Chondrocyte (in vitro differentiated cells): Measurements from ENCODE around the gene INTS1. TPM values are rescaled to one million over a fixed set of nuclear protein-coding genes. Genes with fewer than 3 reads are reported as not detected.

Source experiments
- DNase-seq: peaks from one replicate; pipeline ENCODE4 v3.0.0; 2021; ENCODE audit warnings: mixed read lengths, low spot score
- H3K27ac Mint-ChIP-seq: one replicate; pipeline ENCODE4 v1.8.0; 2021; ENCODE audit warnings: mild to moderate bottlenecking, moderate library complexity, mixed read lengths; ENCODE audit not compliant: unreplicated experiment
- H3K27me3 Mint-ChIP-seq: 2 replicates; pipeline ENCODE4 v1.8.0; 2021; ENCODE audit warnings: low read depth, mixed read lengths
- H3K36me3 Mint-ChIP-seq: 2 replicates; pipeline ENCODE4 v1.8.0; 2021; ENCODE audit warnings: low read depth, mixed read lengths
- H3K4me1 Mint-ChIP-seq: 2 replicates; pipeline ENCODE4 v1.8.0; 2021; ENCODE audit warnings: low read depth, mild to moderate bottlenecking, mixed read lengths
- H3K4me3 Mint-ChIP-seq: one replicate; pipeline ENCODE4 v1.8.0; 2021; ENCODE audit warnings: mild to moderate bottlenecking, moderate library complexity, mixed read lengths; ENCODE audit not compliant: unreplicated experiment
- H3K9me3 Mint-ChIP-seq: 2 replicates; pipeline ENCODE4 v1.8.0; 2021; ENCODE audit warnings: low read depth, mixed read lengths
- total RNA-seq: library from RNA; stranded (reverse); gene quantifications from 3 replicates; pipeline ENCODE4 v1.2.1, GENCODE V29; 2021
- TF ChIP-seq, protein P1 (sequence below): fragments of 200-600 bp; sonication (generic); IDR thresholded peaks from 2 replicates; pipeline ENCODE4 v1.5.0; 2021; ENCODE audit warnings: antibody characterized with exemption, mild to moderate bottlenecking, moderate library complexity

The INTS1 gene
- total RNA-seq, 1 donor from 2014 or later, result 80.4 TPM

DNA sequence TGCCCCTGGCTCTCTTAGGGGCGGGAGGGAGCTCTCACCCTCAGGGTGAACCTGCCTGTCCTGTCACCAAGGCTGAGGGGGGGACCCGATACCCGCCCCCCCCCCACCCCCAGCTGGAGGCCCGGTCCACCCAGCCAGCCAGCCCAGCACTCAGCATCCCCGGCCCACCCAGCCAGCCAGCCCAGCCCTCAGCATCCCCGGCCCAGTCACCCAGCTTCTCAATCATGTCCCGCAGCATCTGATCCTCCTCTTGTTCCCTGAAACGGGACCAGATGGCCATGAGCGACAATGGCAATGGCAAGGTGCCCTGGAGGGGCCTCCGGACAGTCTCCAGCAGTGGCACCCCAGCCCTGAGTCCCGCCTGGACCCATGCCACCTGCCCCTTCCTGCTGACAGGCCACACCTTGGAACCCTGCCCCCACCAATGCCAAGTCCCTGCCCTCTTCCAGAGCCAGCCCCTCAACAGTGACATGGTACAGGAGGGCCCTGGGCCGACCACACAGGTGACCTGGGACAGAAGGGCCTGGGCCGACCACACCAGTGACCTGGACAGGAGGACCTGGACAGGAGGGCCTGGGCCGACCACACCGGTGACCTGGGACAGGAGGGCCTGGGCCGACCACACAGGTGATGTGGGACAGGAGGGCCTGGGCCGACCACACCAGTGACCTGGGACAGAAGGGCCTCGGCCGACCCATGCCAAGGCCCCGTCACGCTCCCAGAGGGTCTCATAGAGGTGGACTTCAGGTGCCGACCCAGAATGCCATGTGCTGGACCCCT lies 69.1 kb downstream of the INTS1 start:
- TF ChIP-seq, protein P1, sequence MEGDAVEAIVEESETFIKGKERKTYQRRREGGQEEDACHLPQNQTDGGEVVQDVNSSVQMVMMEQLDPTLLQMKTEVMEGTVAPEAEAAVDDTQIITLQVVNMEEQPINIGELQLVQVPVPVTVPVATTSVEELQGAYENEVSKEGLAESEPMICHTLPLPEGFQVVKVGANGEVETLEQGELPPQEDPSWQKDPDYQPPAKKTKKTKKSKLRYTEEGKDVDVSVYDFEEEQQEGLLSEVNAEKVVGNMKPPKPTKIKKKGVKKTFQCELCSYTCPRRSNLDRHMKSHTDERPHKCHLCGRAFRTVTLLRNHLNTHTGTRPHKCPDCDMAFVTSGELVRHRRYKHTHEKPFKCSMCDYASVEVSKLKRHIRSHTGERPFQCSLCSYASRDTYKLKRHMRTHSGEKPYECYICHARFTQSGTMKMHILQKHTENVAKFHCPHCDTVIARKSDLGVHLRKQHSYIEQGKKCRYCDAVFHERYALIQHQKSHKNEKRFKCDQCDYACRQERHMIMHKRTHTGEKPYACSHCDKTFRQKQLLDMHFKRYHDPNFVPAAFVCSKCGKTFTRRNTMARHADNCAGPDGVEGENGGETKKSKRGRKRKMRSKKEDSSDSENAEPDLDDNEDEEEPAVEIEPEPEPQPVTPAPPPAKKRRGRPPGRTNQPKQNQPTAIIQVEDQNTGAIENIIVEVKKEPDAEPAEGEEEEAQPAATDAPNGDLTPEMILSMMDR, result no peak
- Mint-ChIP-seq H3K27me3 (peaks cover 1% of the 10 kb centered on the region), H3K4me1 (peaks cover 6% of the 10 kb centered on the region), H3K36me3 (peaks cover 13% of the 10 kb centered on the region), H3K27ac (no peak overlapping the region), H3K9me3 (no peaks in the 10 kb centered on the region), H3K4me3 (no peak overlapping the region)
- DNase-seq, result no peak

DNA sequence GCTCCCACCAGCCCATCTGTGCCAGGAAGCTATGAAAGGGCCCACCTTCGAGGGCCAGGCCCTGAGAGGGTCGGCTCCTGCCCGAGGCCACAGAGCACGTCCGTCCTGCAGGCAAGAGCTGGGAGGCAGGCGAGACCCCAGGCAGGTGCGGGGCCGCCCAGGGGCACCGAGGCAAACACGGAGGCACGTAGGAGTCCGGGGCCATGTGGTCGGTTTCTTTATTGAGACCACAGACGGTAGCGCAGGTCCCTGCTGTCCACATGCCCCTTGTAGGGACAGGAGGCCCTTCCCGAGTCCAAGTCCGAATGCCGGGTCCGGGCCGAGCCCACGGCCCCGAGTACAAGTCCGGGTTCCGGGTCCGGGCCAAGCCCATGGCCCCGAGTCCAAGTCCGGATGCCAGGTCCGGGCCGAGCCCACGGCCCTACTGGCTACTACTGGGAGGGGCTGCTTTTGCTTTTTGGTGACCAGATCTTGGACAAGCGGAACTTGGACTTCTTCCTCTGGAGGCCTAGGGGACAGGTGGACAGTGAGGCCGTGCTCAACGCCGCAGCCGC lies 69.9 kb downstream of the INTS1 start:
- Mint-ChIP-seq H3K27me3 (peaks cover 1% of the 10 kb centered on the region), H3K27ac (no peak overlapping the region), H3K4me1 (peaks cover 6% of the 10 kb centered on the region), H3K36me3 (peaks cover 10% of the 10 kb centered on the region), H3K4me3 (no peak overlapping the region), H3K9me3 (no peaks in the 10 kb centered on the region)
- TF ChIP-seq, protein P1, result no peak
- no peak for DNase-seq

DNA sequence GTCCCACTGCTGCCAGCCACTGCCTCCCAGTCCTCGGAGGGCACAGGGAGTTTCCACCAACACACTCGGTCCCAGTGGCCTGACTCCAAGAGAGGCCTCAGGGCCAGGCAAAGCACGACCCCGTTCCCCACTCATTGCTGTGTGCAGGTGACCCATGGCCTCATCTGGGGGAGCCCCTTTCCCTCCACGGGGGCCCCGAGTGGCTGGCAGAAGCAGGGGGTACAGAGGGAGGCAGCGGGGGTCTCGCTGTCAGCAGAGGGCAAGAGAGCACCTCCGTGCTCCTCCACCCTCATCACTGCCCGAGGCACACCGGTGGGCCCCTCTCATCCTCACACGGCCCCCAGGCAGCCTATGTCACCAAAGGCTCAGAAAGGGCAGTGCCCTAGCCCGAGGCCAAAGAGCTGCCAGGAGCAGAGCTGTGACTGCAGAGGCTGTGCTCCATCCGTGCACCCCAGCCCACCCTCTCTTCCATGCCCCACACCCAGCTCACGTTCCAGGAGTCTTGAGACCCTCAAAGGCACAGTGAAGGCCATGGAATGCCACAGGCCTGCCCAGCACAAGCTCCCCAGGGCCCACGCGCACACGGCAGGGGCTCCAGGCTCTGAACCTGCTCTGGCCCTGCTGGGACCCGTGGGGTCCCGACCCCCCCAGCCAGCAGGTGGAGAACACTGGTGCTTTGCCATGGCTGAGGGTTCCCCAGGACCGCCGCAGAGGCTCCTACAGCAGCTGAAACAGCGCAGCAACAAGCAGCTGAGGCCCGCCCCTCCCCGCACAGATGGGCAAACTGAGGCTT lies 70.9 kb downstream of the INTS1 start:
- Mint-ChIP-seq H3K27me3 (peaks cover 1% of the 10 kb centered on the region), H3K9me3 (no peaks in the 10 kb centered on the region), H3K36me3 (peaks cover 8% of the 10 kb centered on the region), H3K27ac (no peak overlapping the region), H3K4me1 (peaks cover 6% of the 10 kb centered on the region), H3K4me3 (no peak overlapping the region)
- no peak for DNase-seq
- TF ChIP-seq, protein P1, result no peak

DNA sequence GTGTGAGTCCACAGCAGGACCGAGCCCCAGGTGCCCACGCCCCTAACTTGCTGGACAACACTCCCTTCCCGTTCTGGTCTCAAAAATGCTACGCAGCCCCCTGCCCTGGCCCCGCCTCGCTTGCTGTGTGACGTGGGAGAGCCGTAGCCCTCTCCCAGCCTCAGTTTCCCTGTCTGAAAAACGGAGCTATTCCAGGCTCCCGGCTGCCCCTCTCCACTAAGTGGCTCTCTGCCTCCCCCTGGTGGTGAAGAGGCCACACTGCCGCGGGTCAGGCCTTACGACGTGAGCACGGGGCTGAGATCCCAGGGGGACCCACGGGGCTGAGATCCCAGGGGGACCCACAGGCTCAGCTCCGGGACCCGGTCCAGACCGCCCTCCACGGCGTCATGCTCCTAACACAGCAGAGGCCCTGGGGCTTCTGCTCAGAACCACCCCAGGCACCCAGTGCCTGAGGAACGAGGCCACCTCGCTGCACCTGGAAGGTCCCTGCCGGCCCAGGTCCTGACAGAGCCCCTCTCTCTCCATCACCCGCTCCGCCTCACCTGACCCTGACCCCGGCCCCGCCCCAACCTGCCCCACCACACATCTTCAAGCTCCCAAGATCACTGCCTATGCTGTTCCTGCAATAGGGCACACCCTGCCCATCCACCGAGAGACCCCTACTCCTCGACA lies 71.6 kb downstream of the INTS1 start:
- Mint-ChIP-seq H3K27me3 (peaks cover 1% of the 10 kb centered on the region), H3K36me3 (peaks cover 8% of the 10 kb centered on the region), H3K9me3 (no peaks in the 10 kb centered on the region), H3K27ac (no peak overlapping the region), H3K4me1 (peaks cover 6% of the 10 kb centered on the region), H3K4me3 (no peak overlapping the region)
- DNase-seq, result no peak
- TF ChIP-seq, protein P1, result peak; percentile 96
